HG03354 (cell line): Measurements from ENCODE around the gene CYP46A1.

Experiments used
- ATAC-seq: cut with Tn5 transposase; IDR thresholded peaks from one replicate; pipeline ENCODE4 v1.9.1; 2021; ENCODE audit warnings: mild to moderate bottlenecking; ENCODE audit not compliant: unreplicated experiment, poor library complexity, severe bottlenecking

CYP46A1 gene

DNA sequence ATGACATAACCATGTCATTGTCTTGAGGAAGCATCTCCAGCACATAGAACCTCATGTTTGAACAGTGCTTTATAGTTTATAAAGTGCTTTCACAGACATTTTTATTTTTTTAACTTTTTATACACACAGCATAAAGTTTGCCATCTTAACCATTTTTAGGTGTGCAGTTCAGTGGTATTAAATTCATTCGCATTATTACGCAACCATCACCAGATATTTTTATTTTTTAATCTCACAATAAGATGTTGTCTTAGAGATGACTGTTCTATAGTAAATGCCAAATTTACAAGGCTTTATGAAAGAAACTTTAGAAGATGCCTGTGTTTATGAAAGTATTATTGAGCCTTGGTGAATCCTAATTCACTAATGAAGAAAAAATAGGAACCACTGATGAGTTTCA is 19.9 kb downstream of the CYP46A1 start:
- ATAC-seq: no peak

DNA sequence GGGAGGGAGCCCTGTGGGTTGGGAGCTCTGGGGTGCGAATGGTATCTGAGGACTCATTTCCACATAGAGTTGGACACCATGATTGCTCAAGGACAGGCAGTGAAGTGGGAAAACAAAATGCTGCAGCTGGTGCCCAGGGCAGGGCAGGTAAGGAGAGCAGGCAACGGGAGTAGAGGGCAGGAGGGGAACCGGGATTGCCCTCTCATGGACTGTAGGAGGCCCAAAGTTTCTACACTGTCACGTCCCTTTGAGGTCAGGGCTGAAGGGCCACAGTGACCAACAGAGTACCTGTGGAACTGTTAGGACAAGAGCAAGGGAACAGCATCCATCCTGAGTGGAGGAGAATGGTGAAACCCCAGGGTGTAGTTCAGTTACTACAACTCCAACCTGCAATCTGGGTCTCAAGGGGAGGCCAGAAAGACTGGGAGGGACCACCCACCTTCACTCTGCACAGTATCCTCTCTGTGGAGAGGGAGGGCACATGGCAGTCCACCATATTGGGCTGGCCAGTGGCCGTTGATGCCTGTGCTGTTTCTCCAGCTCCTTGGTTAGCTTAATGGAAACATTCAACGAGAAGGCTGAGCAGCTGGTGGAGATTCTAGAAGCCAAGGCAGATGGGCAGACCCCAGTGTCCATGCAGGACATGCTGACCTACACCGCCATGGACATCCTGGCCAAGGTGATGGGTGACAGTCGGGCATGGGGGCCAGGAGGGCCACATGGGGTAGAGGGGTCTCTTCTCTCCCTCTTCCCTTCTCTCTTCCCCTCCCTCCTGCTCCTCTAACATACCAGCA is 22.2 kb downstream of the CYP46A1 start:
- no peak for ATAC-seq

DNA sequence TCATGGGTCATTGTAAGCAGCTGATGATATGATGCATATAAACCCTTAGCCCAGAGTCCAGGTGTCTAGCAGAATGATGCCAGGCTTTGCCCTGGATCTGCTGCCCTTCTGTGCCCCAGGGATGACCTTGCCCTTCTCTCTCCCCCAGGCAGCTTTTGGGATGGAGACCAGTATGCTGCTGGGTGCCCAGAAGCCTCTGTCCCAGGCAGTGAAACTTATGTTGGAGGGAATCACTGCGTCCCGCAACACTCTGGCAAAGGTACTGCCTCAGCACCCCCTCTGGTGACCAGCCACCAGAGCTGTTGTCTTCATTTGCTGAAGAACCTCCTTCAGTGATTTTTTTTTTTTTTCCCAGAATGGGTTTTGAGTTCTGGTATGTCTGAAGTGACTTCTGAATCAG is 23.3 kb downstream of the CYP46A1 start:
- ATAC-seq: no peak

DNA sequence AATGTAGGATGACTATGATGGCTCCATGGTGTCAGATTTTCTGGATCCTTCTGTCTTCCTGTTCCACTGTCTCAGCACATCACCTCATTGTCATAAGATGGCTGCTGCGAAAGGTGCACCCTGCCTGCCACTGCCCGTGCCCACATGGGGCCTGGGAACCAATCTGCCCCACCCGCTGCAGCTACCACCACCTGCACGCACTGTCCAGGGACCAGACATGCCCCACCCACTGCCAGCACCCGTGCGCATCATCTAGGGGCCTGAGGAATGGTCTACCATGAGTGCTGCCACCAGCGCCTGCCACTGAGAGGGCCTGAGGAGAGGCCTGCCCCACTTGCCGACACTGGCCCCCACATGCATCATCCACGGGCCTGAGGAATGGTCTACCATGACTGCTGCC is 23.8 kb downstream of the CYP46A1 start:
- no peak for ATAC-seq

DNA sequence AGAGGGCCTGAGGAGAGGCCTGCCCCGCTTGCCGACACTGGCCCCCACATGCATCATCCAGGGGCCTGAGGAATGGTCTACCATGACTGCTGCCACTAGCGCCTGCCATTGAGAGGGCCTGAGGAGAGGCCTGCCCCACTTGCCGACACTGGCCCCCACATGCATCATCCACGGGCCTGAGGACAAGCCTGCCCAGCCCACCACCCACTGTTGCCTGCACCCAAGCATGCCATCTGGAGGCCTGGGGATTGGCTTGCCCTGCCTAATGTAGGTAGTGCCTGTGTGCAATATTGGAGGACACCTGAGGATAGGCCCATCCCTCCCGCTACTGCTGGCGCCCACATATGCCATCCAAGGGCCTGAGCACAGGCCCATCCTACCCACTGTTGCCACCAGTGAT is 24.4 kb downstream of the CYP46A1 start:
- ATAC-seq: no peak

DNA sequence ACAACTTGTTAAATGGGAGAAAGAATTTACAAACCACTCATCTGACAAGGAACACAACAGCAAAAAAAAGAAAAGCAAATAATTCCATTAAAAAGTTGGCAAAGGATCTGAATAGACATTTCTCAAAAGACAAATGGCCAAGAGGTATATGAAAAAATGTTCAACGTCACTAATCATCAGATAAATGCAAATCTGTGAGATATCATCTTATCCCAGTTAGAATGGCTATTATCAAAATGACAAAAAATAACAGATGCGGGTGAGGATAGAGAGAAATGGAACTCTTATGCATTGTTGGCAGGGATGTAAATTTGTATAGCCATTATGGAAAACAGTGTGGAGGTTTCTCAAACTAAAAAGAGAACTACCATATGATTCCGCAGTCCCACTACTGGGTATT is 29.9 kb downstream of the CYP46A1 start:
- ATAC-seq: no peak

DNA sequence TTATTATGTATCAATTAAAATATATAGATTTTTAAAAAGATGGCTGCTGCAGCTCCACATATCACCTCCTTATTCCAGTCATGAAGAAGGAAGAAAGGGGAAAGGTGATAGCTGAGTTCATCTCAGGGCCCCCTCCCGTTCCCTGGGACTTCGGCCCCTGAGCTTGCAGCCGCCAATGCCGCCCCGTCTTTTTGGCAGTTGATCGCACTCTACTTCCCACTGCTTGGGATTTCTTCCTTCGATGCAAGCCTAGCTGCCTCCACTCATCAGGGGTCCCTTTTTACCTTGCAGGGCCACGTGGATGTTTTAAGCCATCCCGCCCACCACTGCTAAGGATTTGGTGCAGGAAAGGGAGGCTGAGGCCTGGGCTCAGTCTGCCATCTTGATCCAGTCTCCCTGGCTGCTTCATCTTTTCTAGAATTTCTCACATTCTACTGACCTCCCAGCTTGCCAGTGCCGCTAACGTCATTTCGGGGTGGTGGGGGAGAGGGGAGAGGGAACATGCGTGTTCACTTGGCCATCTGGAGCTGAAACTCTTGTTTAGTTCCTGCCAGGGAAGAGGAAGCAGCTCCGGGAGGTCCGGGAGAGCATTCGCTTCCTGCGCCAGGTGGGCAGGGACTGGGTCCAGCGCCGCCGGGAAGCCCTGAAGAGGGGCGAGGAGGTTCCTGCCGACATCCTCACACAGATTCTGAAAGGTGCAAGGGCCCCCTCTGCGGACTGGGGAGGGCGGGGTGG is 31.3 kb downstream of the CYP46A1 start:
- ATAC-seq: no peak

DNA sequence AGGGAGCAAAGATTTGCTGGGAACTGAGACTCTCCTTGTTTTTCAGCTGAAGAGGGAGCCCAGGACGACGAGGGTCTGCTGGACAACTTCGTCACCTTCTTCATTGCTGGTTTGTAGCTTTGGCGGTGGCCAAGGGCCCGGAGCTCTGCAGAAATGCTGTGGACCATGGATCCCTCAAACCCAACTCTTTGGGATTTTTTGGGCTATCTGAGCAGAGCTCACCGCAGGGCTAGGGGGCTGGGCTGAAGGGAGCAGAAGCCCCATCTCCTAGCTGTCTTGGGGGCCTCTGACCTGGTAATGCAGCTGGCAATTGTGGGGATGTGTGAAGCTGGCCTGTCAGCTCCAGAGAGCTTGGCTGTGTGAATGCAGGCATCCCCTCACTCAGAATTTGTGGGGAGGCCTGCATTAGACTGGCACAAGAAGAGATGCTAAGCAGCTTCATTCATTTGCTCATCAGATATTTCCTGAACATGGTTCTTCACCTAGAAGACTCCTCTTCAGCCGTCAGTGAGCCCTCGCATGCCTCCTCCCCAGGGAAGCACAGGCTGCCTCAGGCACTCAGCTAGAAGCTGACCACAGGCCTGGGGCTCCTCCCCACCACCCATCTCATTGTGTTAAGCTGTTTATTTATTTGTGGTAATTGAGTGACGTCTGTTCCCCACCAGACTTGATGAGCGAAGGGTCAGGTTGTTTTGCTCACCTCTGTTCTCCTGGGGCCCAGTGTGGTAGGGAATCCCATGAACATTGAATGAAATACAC is 32.2 kb downstream of the CYP46A1 start:
- ATAC-seq: no peak

DNA sequence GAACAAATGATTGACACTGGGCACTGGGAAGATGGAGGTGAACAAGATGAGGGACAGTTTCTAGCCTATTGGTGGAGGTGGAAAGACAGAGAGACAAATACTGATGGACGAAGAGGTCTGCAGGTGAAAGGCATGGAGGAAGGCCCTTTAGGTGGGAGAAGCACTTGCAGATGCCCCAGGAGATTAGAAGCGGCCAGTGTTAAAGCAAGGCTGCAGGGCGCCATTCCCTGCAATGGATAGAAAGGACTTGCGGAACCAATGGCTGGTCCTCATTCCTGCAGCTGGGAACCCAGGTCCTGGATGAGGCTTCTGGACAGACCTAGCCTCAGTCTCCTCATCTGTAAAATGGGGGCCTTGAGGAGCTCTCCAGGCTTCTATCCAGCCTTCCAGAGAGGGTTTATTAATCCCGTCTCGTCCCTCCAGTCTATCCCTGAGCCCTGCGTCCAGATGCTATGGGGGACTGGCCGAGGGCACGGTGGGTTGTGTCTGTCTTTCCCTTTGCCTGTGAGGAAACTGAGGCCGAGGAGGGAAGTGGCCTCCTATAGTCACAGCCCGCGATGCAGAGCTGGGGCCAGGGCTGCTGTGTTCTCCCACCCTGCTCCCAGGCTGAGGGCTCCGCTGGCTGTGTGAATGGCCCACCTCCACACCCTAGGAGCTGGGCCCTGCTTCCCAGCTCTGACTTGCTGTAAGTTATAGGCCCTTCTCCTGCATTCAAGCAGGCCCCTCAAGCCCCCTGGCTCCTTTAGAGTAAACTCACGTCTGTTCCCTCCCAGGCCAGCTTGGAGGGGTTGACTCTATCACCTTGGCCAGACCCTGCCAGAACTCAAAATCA is 33.0 kb downstream of the CYP46A1 start:
- no peak for ATAC-seq

DNA sequence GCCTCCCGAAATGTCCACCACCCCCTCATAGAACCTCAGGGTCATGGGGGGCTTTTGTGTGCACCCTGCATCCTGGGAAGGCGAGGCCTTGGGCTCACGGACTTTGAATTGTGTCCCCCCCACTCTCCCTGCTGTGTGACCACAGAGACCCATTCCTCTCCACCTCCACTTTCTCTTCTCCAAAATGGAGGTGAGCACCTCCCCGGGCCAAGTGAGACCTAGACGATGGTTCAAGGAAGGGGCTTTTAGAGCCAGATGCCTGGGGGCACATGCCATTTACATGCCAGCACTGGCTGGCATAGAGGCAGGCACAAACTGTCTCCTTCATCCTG is 33.5 kb downstream of the CYP46A1 start:
- ATAC-seq: no peak

DNA sequence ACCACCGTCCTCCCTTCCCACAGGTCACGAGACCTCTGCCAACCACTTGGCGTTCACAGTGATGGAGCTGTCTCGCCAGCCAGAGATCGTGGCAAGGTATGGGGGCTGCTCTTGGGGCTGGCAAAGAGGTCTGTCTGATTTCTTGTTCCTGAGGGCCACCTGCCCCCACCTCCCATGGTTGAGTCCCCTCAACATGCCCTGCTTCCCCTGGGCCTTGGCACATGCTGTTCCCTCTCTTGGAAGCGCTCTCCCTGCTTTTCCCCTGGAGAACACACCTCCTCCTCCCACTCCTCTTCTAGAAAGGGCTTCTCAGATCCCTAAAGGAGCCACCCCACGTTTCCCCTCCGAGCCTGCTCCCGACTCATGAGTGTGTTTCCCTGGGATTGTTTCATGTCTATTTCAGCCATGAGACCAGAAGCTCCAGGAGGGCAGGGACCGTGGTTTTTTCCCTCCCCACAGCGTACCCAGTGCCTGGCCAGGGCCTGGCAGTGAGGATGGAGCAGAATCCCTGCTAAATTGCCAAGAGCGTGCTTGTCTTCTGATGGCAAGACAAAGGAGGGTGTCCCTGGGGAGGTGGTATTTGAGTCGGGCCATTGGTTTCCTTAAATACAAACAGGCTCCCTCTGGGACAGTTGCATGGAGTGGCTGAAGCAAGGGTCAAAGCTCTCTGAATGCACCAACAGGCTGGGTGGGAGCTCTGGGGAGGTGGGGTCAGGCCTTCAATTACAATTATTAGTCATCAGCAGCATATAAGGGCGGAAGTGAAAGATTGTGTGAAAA is 34.1 kb downstream of the CYP46A1 start:
- peak; percentile 89 for ATAC-seq

DNA sequence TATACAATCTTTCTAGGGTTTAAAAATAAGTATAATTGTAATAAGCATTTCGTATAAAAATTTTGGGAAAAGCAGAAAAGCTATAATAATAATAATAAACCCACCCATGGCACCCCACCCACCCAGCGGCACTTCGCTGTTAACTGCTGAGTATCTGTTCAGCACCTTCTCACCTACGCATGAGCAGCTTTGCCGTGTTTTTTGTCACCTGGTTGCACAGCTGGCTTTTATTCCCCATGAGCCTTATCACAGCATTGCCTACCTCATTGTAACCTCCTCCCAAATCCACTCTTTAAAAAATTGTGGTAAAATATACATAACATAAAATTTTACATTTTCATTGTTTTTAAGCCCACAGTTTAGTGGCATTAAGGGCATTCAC is 34.7 kb downstream of the CYP46A1 start:
- ATAC-seq: peak; percentile 51

DNA sequence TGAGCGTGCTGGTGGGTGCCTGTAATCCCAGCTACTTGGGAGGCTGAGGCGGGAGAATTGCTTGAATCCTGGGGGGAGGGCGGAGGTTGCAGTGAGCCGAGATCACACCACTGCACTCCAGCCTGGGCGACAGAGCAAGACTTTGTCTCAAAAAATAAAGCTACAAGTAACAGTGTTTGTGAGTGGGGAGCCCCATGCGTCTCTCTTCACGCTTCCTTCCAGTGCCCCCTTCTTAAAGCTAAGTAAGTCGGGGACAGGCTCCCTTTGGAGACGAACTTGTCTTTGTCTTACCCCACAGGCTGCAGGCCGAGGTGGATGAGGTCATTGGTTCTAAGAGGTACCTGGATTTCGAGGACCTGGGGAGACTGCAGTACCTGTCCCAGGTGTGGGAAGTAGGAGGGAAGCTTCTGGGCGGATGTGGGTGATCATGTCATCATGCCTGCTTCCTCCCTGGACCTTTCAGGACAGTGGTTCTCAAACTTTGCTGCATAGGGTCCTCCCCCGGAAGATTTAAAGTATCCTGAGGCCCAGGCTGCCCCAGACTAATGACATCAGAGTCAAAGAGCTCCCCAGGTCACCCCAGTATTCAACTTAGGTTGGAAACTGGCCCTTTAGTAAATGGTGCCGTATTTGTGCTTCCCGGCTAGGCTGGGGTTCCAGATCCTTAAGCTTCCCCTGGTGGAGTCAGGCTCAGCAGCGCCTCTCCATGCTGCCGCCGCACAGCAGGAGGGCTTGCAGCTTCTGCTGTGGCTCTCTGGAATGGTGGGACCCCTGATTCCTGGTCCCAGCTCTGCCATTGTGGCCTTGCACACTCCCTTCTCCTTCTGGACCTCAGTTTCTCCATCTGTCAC is 37.1 kb downstream of the CYP46A1 start:
- ATAC-seq: no peak

DNA sequence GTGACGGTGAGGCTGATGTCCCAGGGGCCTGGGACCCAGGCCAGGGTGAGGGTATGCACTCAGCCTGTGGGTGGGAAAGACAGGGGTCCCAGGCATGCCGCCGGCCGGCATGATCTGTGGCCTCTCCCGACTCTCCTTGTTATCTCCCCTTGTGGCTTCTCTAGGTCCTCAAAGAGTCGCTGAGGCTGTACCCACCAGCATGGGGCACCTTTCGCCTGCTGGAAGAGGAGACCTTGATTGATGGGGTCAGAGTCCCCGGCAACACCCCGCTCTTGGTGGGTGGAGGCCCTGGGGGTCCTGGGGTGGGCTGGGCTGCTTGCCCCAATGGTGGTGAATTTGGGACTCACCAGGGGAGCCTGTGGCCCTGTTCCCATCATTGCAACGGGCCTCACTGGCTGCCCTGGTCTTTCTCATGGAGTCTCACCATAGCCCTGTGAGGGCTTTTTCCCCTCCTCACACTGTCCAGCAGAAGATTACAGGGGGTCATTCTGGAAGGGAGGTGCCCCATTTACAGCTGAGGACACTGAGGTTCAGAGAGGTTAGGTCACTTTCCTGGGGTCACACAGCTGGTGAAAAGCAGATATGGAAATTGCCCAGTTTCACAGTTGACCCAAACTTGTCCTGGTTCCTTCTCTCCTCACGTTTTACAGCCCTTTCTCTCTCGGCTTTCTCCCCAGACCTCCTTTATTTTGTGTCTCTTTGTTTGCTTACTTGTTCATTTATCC is 37.9 kb downstream of the CYP46A1 start:
- no peak for ATAC-seq

DNA sequence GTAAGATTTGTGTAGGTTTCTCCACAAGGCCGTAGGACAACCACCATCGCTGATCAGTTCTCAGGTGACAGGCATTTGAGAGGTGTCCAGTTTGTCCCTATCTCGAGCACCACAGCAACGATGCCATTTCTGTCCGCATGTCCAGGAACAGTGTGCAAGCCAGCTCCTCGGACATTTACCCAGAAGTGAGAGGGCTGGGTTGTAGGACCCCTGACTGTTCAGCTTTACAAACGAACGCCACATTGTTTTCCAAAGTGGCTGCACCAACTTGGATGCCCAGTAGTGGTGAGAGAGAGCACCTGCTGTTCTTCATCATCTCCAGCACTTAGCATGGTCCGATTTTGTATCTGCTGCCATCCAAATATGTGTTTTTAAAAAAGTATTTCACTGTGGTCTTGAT is 38.6 kb downstream of the CYP46A1 start:
- ATAC-seq: no peak

DNA sequence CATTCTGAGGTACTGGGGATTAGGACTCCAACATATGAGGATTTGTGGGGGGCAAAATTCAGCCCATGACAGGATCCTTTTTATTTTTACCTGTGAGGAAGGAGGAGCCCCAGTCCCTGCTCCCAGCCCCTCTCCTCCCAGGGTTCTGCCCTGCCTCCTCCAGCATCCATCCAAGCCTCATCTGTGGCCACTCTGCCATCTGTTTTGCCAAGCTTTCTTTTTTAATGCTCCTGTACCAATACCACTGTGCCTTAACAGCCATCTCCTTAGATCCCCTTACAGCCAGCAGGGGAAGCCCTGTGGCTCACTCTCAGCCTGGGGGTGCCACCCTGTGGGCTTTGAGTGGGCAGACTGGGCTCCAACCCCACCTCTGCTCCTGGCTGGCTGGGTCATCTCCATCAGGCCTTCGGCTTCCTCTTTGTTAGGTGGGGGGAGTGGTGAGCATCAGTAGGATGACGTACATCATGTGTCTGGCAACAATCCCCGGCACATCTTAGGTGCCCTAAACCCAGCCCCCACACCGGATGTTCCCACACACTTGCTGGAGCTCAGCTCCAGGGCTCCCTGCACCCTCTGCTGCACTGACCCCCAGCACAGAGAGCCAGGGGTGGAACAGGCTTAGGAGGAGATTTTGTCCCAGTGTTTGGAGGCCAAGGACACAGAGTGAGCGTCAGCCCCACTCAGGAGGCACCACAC is 40.2 kb downstream of the CYP46A1 start:
- ATAC-seq: no peak
